OCI-LY7 (cell line): Measurements from ENCODE around the gene LRFN5. TPM values are rescaled to one million over a fixed set of nuclear protein-coding genes. Genes with fewer than 3 reads are reported as not detected.

Source experiments
- BruUV-seq: library from RNA; stranded (reverse); fragments of 400-500 nt; replicated peaks from 2 replicates; lab custom pipeline; 2021; lab: Mats Ljungman, UMichigan
- CTCF ChIA-PET: fragments of 300-600 bp; sonication (Branson Sonifier 250); formaldehyde crosslinking; loops from one replicate; lab custom pipeline; 2022; ENCODE audit warnings: antibody characterized with exemption; ENCODE audit not compliant: unreplicated experiment; lab: Charles Lee
- POLR2A ChIA-PET: fragments of 300-600 bp; sonication (Branson Sonifier 250); formaldehyde crosslinking; loops from one replicate; lab custom pipeline; 2022; ENCODE audit warnings: antibody characterized with exemption; lab: Charles Lee
- DNase-seq: peaks from one replicate; pipeline ENCODE4 v3.0.0-alpha.2; 2015; ENCODE audit warnings: low spot score
- H2AFZ ChIP-seq: fragments of 200-600 bp; sonication (generic), shearing (Covaris generic); 2 replicates; pipeline ENCODE4 v1.6.1; 2014; ENCODE audit warnings: mild to moderate bottlenecking, antibody characterized with exemption, low read length, moderate library complexity
- H3K27ac ChIP-seq: fragments of 200-600 bp; sonication (generic); 2 replicates; pipeline ENCODE4 v1.5.1; 2014; ENCODE audit warnings: mixed run types, low read depth, mild to moderate bottlenecking, moderate library complexity, low read length, inconsistent platforms; ENCODE audit not compliant: poor library complexity, severe bottlenecking
- H3K36me3 ChIP-seq: fragments of 200-600 bp; sonication (generic); 2 replicates; pipeline ENCODE4 v1.6.1; 2014; ENCODE audit warnings: mild to moderate bottlenecking, antibody characterized with exemption, low read length, moderate library complexity, mixed read lengths; ENCODE audit not compliant: insufficient read depth
- H3K4me1 ChIP-seq: fragments of 200-600 bp; sonication (generic); 2 replicates; pipeline ENCODE4 v1.5.1; 2014; ENCODE audit warnings: mild to moderate bottlenecking, low read length; ENCODE audit not compliant: insufficient read depth, poor library complexity, severe bottlenecking
- H3K4me2 ChIP-seq: fragments of 200-600 bp; sonication (generic); 2 replicates; pipeline ENCODE4 v1.6.1; 2014; ENCODE audit warnings: mild to moderate bottlenecking, low read length
- H3K4me3 ChIP-seq: fragments of 200-600 bp; sonication (generic); 2 replicates; pipeline ENCODE4 v1.5.1; 2014; ENCODE audit warnings: mild to moderate bottlenecking, low read depth, low read length; ENCODE audit not compliant: poor library complexity, severe bottlenecking
- H3K79me2 ChIP-seq: fragments of 200-600 bp; sonication (generic); 2 replicates; pipeline ENCODE4 v1.6.1; 2016; ENCODE audit warnings: low read depth, mild to moderate bottlenecking, low read length, moderate library complexity, mixed read lengths; ENCODE audit not compliant: insufficient read depth
- H3K9me2 ChIP-seq: fragments of 200-600 bp; sonication (generic); 2 replicates; pipeline ENCODE4 v1.6.1; 2016; ENCODE audit warnings: mild to moderate bottlenecking, low read length, mixed read lengths; ENCODE audit not compliant: insufficient read depth
- H3K9me3 ChIP-seq: fragments of 200-600 bp; sonication (generic); 2 replicates; pipeline ENCODE4 v1.6.1; 2014; ENCODE audit warnings: mild to moderate bottlenecking, mixed run types, low read length, mixed read lengths
- H4K20me1 ChIP-seq: fragments of 200-600 bp; sonication (generic); 2 replicates; pipeline ENCODE4 v1.6.1; 2014; ENCODE audit warnings: mild to moderate bottlenecking, antibody characterized with exemption, low read length, moderate library complexity, mixed read lengths; ENCODE audit not compliant: insufficient read depth
- CTCF ChIP-seq: fragments of 200-600 bp; sonication (generic); conservative IDR thresholded peaks from 2 replicates; pipeline ENCODE4 v1.5.1; 2014; ENCODE audit warnings: mild to moderate bottlenecking, antibody characterized with exemption, low read length, moderate library complexity, mixed read lengths
- EZH2phosphoT487 ChIP-seq: fragments of 200-600 bp; sonication (generic); IDR thresholded peaks from 2 replicates; pipeline ENCODE4 v1.6.1; 2018; ENCODE audit warnings: low read depth, borderline replicate concordance, mild to moderate bottlenecking, mixed run types, antibody characterized with exemption, low read length, moderate library complexity, mixed read lengths
- intact Hi-C: fragments of 100-400 bp; cut with micrococcal nuclease; formaldehyde crosslinking; loops from one replicate; pipeline ENCODE4 v1.10.0; 2022; ENCODE audit not compliant: unreplicated experiment
- total RNA-seq, 2 experiments: library from RNA; depleted of rRNA in 1 of 2; stranded (reverse); fragments of >200 nt in 1 of 2; shearing (Covaris generic) in 1 of 2; gene quantifications; 2 replicates each; pipeline ENCODE4 v1.2.3, GENCODE V29; 2014 to 2022

LRFN5 gene
- total RNA-seq, 2 experiments from 2014 or later = not detected

DNA sequence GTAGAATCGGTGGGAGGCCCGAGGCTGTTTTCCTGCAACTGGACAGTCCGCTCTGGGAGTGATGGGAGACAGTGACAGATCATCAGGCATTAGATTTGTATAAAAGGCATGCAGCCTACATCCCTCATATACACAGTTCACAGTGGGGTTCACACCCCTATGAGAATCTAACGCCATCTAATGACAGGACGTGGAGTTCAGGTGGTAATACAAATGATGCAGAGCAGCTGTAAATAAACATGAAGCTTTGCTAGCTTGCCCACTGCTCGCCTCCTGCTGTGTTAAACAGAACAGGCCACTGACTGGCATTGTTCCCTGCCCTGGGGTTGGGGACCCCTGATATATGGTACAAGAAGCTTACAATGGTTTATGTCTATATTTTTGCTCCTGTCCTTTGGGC, 179.0 kb downstream of the LRFN5 start:
- Histone ChIP-seq H2AFZ (no peak overlapping the region), H3K4me3 (no peak overlapping the region), H3K4me2 (no peak overlapping the region), H3K27ac (no peak overlapping the region), H3K9me2 (no peaks in the 10 kb centered on the region), H3K4me1 (no peaks in the 10 kb centered on the region), H3K36me3 (no peaks in the 10 kb centered on the region), H3K79me2 (no peaks in the 10 kb centered on the region), H4K20me1 (no peaks in the 10 kb centered on the region), H3K9me3 (no peaks in the 10 kb centered on the region)
- POLR2A ChIA-PET = no interaction called here
- no peak for DNase-seq
- no TSS peak for BruUV-seq
- TF ChIP-seq CTCF (no peak), EZH2phosphoT487 (no peak)
- CTCF ChIA-PET = no interaction called here
- intact Hi-C loops = no loop called here

- H3K4me3 ChIP-seq = no peak overlapping the region
- H3K9me3 ChIP-seq = no peaks in the 10 kb centered on the region
- H2AFZ ChIP-seq = no peak overlapping the region
- intact Hi-C loops = no loop called here
- no peaks in the 10 kb centered on the region for H3K9me2 ChIP-seq
- H3K4me1 ChIP-seq = no peaks in the 10 kb centered on the region
- ChIA-PET CTCF (no interaction called here), POLR2A (no interaction called here)
- H3K27ac ChIP-seq = no peak overlapping the region
- H3K4me2 ChIP-seq = no peak overlapping the region
- no peak for TF ChIP-seq EZH2phosphoT487
- TF ChIP-seq CTCF = no peak
- BruUV-seq = no TSS peak
- DNase-seq = no peak
- no peaks in the 10 kb centered on the region for H3K79me2 ChIP-seq
- no peaks in the 10 kb centered on the region for H4K20me1 ChIP-seq
- no peaks in the 10 kb centered on the region for H3K36me3 ChIP-seq
These were observed 193.1 kb downstream of the LRFN5 start for GRCh38 chr14:41799817-41800216.

DNA sequence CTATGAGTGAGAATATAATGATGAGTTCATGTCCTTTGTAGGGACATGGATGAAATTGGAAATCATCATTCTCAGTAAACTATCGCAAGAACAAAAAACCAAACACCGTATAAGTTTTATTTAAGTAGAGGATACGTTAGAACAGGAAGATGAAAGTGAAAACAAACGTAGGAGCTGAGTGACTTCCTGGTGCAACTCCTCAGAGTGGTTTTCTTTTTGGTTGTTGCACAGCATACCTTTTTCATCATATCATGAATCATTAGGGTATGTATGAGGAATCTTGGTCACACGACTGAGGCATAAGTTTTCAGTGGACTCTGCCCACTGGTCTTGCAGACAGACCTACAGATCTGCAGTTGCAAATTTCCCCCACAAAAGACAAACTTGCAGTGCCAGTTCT, 199.0 kb downstream of the LRFN5 start:
- BruUV-seq = no TSS peak
- Histone ChIP-seq H3K79me2 (no peaks in the 10 kb centered on the region), H3K9me2 (no peaks in the 10 kb centered on the region), H3K36me3 (no peaks in the 10 kb centered on the region), H3K4me3 (no peak overlapping the region), H3K4me2 (no peak overlapping the region), H2AFZ (no peak overlapping the region), H4K20me1 (no peaks in the 10 kb centered on the region), H3K4me1 (no peaks in the 10 kb centered on the region), H3K27ac (no peak overlapping the region), H3K9me3 (no peaks in the 10 kb centered on the region)
- no peak for DNase-seq
- CTCF ChIA-PET = no interaction called here
- intact Hi-C loops = no loop called here
- TF ChIP-seq CTCF (no peak), EZH2phosphoT487 (no peak)
- POLR2A ChIA-PET = interaction anchor here (0.6 kb wide), 1 partner anchor 39 kb away, joined by 4 read pairs; no protein-coding TSS in a partner anchor
